ENCODE data around the gene CRIP1.

CRIP1 gene

GRCh38 chr14:105480807-105481801 is 5.6 kb upstream of the CRIP1 start:
- peak; percentile 75 for DNase-seq (ENCODE audit: low read depth)

DNA sequence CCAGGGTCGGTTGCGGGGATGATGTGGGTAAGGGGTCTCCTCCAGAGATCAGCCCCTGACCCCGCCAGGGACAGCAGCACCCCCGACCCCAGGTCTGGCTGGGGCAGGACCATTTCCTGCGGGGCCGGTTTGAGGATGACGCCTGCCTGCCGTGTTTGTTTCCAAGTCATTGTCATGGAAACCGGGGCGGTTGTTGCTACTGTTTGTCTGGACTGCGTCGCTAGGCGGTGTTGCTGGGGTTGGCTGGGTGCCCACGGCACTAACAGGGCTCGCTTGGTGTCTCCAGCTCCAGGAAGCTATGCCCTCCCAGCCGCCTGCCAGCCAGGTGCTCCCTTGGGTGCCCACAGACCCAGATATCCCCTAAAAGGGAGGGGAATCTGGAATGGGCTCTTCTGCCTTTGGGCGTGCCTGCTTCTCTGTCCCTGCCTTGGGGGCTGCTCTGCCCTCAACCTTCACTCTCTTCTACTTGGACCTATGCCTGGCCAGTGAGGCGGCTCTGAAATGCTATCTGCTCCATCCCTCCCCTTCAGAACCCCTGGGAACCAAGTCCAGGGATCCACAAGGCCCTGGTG is 4.7 kb upstream of the CRIP1 start:
- DNase-seq (ENCODE audit: low read depth): peak; percentile 95

- DNase-seq (ENCODE audit: low read depth): no peak
These were observed 4.1 kb upstream of the CRIP1 start for GRCh38 chr14:105482486-105483110.

DNA sequence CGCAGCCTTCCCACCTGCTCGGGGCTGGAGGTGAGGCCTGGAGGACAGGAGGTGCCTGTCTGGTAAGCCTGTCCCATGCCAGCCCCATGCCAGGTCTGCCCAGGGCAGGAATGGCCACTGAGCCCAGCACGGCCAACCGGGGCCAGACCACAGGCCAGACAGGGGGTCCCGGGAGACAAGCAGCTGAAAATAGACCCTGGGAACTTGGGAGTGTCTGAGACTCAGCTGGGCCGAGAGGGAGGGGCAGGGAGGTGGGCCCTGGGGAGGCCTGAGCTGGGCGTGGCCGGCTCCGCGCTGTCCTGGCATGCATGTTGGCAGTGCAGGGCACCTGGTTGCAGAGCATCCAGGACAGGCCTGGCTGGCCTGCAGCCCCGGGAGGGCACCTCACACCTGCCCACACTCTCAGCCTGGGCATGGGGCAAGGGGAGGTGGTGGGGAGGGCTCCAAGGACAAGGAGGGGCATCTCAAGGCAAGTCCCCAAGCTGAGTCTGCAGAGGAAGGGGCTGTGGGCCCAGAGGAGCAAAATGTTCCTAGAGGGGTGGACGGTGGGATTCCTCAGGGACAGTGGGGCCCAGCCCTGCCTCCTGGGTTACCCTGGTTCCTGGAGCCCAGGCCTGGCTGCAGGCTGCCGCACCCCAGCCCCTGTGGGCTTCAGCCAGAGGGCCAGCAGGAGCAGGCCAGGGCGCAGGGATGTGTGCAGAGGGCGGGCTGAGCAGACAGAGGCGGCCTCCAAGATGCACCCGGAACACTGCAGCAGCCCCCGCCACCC is 3.2 kb upstream of the CRIP1 start:
- no peak for DNase-seq (ENCODE audit: low read depth)

GRCh38 chr14:105484069-105484996 is 2.4 kb upstream of the CRIP1 start:
- no peak for DNase-seq (ENCODE audit: low read depth)

DNA sequence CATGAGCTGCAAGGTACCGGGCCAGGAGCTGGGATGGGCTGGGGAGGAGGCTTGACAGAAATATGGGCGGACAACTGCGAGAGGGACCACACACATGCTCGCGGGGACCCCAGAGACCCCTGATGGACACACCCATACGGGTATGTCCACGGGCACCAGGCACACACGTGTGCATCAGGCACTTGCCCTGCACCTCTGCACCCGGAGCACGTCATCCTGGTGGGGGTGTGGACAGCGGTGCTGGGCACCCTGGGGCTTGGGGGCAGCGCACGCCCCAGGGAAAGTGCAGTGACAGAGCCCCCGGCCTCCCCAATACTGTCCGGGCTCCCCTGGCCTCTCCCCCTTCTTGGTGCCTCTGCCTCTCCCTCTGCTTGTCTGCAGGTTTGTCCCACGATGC is 1.7 kb upstream of the CRIP1 start:
- DNase-seq (ENCODE audit: low read depth): no peak

DNA sequence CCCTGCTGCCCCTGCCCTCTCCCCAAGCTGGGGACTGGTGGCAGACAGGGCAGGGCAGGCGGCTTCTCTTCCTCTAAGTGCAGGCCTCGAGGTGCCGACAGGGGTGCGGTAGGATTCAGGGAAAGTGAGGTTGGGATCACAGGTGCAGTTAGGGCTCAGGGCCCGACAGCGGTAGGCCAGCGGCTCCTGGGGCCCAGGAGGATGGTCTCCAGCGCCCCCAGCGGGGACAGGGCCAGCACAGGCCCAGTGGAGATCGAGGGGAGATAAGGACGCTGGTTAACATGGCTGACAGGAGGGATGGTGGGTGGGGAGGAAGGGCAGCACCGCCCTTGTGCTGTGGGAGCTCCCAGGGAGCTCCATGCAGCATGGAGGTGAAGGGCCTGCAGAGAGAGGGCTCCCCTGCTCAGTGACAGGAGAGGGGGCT is 935 bp upstream of the CRIP1 start:
- DNase-seq (ENCODE audit: low read depth): no peak

- DNase-seq (ENCODE audit: low read depth): no peak
These were observed 325 bp downstream of the CRIP1 start for GRCh38 chr14:105486974-105487448.

DNA sequence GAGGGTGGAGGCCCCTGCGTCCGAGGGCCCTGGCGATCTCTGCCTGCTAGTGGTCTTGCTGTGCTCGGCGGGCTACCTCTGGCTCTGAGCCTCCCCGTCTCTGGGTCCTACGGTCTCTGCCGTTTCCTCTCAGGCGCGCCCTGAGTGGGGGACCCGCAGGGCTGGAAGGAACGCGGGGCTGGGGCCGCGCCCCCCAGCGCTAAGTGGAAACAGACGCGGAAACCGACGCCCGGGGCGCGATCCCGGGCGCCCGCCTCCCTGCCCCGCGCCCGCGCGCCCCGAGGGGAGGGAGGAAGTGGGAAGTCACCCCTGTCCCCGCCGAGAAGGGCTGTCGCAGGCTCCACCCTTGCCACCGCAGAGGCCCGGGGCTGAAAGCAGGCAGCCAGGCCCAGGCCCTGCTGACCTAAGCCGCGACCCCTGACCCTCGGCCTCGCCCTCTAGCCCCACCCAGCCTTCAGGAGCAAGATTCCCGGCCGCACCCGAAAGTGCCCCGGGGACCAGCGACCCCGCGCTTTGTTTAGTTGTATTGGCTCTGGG is 831 bp downstream of the CRIP1 start:
- no peak for DNase-seq (ENCODE audit: low read depth)

- DNase-seq (ENCODE audit: low read depth): no peak
These were observed 1.5 kb downstream of the CRIP1 start for GRCh38 chr14:105487986-105488777.

GRCh38 chr14:105488781-105489541 is 2.3 kb downstream of the CRIP1 start:
- no peak for DNase-seq (ENCODE audit: low read depth)

DNA sequence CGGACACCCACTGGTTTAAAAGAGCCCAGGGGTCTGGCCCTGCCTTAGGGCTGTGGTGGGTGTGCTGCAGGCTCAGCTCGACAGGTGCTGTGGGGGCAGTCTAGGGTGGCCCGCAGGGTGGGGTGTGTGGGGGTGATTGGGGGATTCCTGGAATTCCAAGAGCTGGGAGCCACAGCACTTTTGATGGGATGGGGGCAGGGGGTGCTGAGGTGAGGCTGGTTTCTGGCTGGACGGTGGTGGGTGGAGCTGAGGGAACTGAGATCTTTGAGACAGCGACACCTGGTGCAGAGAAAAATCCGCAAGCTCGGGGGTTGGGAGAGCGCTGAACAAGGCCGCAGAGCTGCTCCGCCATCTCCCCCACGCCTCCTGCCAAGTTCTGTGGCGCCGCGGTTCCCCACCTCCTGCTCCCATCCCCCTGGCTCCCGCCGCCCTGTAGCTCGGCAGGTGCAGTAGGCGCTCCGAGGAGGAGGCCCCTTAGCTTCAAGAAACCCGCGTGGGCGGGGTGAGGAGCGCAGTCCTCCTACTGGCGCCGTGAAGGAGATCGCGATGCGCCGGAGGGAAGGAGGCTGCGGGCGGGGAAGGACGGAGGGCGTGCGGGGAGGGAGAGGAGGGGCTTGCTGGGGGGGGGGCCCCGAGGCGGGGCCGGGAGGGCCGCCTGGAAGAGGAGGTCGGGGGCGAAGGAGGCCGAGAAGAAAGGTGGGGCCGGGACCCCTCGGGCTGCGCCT is 3.0 kb downstream of the CRIP1 start:
- DNase-seq (ENCODE audit: low read depth): no peak

DNA sequence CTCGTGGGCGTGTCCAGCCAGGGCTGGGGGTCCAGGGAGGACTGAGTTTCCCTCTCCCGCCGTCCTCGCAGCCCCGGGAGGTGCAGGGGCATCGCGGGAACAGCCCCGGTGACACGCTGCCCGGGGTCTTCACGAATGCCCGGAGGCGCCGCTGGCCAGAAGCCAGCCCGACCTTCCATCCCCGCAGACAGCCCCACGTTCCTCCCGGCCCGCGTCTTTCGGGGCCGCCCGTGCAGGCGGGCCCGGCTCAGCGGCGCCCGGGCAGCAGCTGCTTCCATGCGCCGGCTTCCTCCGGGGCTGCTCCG is 3.5 kb downstream of the CRIP1 start:
- no peak for DNase-seq (ENCODE audit: low read depth)

- DNase-seq (ENCODE audit: low read depth): peak; percentile 100
These were observed 4.1 kb downstream of the CRIP1 start, which contains the start of gene TEDC1 for GRCh38 chr14:105490572-105491365. TEDC1 (plus strand) TSS chr14:105491246; CDS start chr14:105491376, 130 bp downstream.

GRCh38 chr14:105491366-105491973 is 4.8 kb downstream of the CRIP1 start:
- no peak for DNase-seq (ENCODE audit: low read depth)

DNA sequence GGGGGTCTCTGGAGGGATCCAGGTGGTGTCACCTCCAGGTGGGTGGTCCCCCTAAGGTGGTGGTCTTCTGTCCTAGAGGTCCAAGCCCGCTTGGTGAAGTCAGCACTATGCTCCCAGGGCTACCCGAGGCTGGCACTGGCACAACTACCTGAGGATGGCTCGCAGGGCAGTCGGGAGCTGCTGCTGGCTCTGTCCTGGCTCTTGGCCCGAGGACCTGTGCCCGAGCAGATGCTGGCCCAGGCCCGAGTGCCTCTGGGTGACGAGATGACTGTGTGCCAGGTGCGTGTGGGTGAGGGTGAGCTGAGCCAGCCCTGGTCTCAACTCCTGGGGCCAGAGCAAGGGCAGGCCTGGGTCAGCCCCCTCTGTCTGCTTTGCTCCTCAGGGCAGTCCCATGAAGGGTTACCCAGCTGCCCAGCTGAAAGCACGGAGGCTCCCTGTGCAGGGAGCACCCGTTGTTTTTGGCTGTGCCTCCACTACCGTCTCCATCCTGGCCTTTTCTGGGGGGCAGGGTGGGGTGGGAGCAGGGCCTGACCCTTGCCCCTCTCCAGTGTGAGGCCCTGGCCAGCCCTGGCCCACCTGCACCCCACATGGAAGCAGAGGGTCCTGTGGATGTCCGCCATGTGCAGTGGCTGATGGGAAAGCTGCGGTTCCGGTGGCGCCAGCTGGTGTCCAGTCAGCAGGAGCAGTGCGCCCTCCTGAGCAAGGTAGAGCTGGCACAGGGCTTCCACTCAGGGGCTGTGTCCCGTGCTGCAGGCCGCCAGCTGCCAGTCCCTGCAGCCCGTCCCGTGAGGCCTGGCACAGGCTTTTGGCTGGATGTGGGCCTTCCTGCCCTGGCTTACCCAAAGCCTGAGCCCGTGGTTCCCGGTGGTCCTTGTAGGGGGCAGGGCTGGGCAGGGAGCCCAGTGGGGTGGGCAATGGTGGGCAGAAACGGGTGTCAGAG is 5.6 kb downstream of the CRIP1 start:
- DNase-seq (ENCODE audit: low read depth): no peak

Data from stromal cell of bone marrow (primary cell).